Fibroblast of the conjunctiva (primary cell): ENCODE measurements around the gene FHOD3.

Experiments used
- DNase-seq: peaks from one replicate; pipeline ENCODE4 v3.0.0-alpha.2; 2010; ENCODE audit warnings: low read depth

FHOD3 gene

DNA sequence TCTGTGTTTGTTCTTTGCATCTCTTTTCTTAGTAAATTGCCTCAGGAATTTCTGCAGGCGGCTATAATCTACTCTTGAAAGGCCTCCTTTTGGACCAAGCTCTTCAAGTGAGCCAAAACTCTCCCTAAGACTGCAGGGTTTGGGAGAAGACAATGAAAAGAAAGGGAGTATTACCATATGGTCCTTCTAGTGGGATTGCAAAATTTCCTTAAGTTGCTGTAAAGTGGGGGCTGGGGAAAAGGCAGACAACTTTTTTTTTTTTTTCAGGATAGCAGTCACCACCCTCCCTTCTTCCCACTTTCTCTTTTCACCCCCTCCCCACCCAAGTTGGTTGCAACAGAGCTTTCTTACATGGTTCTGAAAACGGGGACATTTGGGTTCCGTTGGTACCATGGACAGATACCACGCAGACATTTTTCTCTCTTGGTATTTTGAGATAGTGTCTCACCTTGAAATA is 183.7 kb downstream of the FHOD3 start:
- no peak for DNase-seq

- DNase-seq: no peak
Observed at GRCh38 chr18:36481935-36482334, 184.4 kb downstream of the FHOD3 start.

GRCh38 chr18:36484591-36484990 is 187.1 kb downstream of the FHOD3 start:
- no peak for DNase-seq

DNA sequence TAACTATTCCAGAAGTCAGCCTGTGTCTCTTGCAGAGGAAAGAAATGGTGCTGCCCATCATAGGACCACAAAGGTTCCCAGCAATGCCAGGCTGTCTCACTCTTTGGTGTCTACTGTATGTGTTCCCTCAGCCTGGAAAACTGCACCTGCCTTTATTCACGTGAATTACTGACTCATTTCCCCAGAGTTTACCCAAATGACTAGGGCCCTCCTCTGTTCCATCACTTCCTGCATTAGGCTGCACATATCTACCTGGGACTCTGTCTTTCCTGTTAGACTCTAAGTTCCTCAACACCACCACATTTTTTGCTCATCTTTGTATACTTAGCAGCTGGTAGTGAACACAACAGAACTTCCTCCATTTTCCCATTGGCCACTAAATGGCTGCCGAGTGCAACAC is 188.3 kb downstream of the FHOD3 start:
- DNase-seq: no peak

- no peak for DNase-seq
Observed at GRCh38 chr18:36488131-36488530, 190.6 kb downstream of the FHOD3 start.

GRCh38 chr18:36490897-36491296 is 193.4 kb downstream of the FHOD3 start:
- DNase-seq: no peak

DNA sequence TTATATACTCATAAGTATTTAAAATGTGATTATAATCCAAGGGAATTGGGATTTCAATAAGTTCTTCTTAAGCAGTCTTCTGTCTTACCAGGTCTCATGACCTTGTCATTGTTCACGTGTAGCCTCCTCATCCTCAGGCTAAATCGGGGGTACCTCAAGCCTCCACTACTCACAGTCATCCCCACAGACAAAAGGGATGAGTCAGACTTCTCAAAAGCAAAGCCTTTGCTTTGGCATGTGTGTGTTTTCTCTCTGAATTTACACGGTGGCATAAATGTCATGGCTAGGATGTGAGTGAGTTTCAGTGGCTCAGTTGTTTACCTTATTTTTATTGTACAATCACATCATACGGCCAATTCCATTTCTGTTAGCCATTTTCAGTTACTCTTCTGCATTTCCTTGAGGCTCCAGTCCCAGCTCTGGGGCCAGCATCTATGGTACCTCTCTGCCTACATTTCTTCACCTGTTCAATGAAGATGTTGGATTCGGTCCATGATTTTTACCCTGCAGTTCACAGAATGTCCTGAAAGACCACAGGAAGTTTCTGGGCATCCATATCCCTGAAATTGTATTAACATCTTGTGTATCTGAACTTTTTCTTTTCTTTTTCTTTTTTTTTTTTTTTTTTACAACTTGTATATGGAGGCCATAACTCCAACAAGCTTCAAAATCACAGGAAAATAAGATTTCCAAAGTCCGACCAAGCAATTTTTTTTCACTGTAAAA is 195.3 kb downstream of the FHOD3 start:
- DNase-seq: no peak

GRCh38 chr18:36493349-36494159 is 196.0 kb downstream of the FHOD3 start:
- DNase-seq: no peak

DNA sequence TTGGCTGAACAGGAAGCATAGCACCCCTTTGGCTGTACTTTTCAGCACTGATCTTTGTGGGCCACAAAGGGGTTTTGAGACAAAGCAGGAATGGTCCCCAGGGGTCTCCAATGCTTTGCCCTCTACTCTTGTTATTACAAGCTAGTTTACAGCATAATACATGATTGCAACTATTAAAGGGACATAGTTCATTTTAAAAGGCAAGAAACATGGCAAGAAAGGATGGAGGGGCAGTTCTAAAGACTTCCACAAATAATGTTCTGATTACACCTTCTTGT is 196.6 kb downstream of the FHOD3 start:
- no peak for DNase-seq

GRCh38 chr18:36496022-36496421 is 198.5 kb downstream of the FHOD3 start:
- DNase-seq: no peak

GRCh38 chr18:36499938-36500337 is 202.4 kb downstream of the FHOD3 start:
- no peak for DNase-seq

GRCh38 chr18:36501100-36501499 is 203.6 kb downstream of the FHOD3 start:
- DNase-seq: no peak

GRCh38 chr18:36503477-36503876 is 206.0 kb downstream of the FHOD3 start:
- no peak for DNase-seq

GRCh38 chr18:36504928-36505327 is 207.4 kb downstream of the FHOD3 start:
- no peak for DNase-seq

DNA sequence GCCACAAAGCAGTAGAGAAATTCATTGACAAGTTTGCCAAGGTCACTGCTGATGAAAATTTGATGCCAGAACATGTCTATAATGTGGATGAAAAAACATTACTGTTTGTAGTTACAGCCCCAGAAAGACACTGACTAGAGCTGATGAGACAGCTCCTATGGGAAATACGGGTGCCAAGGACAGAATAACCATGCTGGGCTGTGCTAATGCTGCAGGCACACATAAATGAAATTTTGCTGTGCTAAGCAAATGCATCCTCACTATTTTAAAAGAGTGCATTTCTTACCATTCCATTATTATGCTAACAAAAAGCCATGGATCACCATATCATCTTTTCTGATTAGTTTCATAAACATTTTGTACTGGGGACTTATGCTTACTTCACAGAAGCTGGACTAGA is 208.2 kb downstream of the FHOD3 start:
- no peak for DNase-seq

DNA sequence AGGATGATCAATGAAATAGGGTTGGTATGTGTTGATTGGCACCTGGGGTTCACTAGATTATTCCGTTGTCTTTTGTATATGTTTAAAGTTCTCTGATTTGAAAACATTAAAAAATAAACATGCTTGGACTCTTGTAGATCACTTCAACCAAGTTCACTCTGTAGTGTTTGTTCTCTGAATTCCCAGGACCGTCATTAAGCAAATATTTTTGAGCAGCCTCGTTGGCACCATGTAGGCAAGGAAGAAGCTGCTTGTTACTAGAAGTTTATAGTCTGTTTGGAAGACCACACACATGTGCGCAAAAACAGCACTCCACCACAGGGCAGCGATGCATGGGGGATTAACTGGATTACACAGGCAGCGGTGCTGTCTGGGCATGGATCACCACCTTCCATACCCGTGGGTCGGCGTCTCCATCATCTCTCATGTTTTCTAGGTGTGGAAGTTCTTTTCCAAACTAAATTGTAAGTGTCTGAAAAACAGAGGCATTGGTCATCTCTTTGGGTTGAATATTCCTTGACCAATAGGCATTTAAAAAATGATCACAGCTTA is 212.2 kb downstream of the FHOD3 start:
- no peak for DNase-seq

GRCh38 chr18:36511791-36512352 is 214.4 kb downstream of the FHOD3 start:
- DNase-seq: no peak

GRCh38 chr18:36513556-36513955 is 216.0 kb downstream of the FHOD3 start:
- no peak for DNase-seq

DNA sequence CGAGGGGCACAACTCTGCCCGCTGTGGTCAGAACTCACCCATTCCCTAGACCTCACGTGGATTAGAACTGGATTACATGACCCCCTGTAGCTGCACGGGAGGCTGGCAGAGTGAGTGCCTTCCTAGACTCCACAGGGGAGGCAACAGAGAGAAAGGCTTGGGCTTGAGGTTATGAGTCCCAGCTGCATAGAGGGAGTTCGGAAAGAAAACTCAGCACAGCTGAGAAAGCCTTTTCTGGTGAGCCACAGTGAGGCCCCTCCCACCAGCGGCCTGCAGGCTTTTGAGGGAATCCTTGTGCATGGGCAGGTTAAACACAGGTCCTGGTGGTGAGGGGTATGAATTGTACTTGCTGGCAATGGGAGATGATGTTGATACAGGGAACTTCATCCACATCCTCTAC is 217.3 kb downstream of the FHOD3 start:
- DNase-seq: no peak

DNA sequence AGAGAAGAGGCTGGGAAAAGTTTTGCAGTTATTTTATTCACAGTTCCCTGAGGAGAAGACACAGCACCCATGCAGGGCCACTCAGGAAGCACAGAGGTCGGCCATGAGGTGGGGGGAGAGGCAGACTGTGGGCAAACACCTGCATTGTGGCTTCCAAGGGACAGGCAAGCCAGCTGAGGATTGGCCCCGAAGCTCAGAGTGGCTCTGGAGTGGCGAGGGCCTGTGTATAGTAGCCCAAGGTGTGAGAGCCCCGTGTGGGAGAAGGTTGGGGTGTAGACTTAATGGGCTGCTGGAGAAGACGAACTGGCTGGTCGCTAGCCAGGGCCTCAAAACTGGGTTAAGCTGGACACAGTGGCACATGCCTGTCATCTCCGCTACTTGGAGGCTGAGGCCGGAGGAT is 218.7 kb downstream of the FHOD3 start:
- no peak for DNase-seq

- DNase-seq: no peak
Observed at GRCh38 chr18:36516726-36517125, 219.2 kb downstream of the FHOD3 start.

DNA sequence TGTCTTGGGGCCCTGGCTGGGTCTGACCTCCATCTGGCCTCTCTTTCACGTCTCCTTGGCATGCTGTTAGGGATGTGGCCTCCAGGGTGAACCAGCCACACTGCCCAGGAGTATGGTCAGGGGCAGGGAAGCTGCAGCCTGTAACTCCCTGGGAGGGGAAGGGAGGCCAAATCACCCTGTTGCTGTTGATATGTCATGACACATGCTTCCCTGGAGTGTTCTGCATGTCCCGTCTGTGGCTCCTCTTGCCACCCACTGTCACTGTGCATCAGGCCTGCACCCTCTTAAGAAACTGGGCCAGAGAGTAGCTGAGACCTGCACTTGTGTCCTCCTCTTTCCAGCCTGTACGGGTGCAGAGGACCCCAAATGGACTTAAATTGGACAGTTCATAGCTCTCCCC is 221.3 kb downstream of the FHOD3 start:
- no peak for DNase-seq

DNA sequence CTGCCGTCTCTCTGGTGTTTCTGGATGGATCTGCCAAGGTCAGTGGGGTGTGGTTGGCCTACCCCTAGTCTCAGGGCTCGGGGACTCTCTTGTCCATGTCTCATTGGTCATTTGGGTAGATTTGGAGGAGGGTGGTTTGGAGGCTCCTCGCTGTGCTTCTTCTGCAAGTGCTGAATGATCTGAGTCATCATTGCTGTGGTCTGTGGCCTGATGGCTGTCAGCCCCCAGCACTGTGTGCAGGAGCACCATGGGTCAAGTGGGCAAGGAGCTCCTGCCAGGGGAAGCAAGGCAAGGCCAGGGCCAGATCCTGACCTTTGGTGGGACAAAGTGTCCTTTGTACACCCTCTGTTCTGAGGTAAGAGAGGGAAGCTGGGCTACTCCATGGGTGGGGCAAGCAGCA is 221.8 kb downstream of the FHOD3 start:
- no peak for DNase-seq
